ENCODE data around the gene ARSA. TPM values are rescaled to one million over a fixed set of nuclear protein-coding genes. Genes with fewer than 3 reads are reported as not detected.
"Not testable (repeated sequence)": the region's sequence is repeated elsewhere in the genome, so short reads cannot be mapped to it uniquely, and the experiment has no call there.

Gene ARSA
- total RNA-seq, 1 experiment from 2014 or later: 11.3 TPM

DNA sequence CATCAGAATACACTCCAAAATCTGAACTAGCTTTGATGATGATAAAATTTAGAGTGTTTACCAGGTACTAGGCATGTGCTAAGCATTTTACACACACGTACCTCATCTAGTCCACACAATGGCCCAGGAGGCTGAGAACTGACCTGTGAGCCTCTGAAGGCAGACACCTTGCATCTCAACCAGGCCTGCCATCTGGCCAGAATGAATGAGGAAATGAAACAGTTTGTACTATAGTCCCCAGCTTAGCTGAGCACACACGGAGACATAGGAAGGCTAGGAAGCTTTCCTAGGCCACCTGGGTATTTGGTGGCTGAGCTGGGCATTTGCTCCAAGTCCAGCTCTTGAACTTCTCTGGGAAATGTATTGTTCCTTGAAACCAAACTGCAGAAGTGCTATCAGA, 37.8 kb upstream of the ARSA start:
- intact Hi-C loops (cut with micrococcal nuclease): no loop called here
- no peak for ATAC-seq
- Histone ChIP-seq H3K79me2 (ENCODE audit: low read length) (no peaks in the 10 kb centered on the region), H3K4me1 (ENCODE audit: insufficient read depth, low read length) (no peaks in the 10 kb centered on the region), H3K4me2 (ENCODE audit: low read length) (no peak overlapping the region), H2AFZ (ENCODE audit: low read length) (no peak overlapping the region), H3K9me3 (ENCODE audit: low read length) (no peaks in the 10 kb centered on the region), H3F3A (ENCODE audit: low read length, unreplicated experiment) (no peaks in the 10 kb centered on the region), H3K27ac (ENCODE audit: low read length) (no peak overlapping the region), H3K36me3 (ENCODE audit: low read depth, low read length) (no peaks in the 10 kb centered on the region), H3K4me3 (ENCODE audit: low read length) (no peak overlapping the region), H4K20me1 (ENCODE audit: low read length) (no peaks in the 10 kb centered on the region), H3K9ac (ENCODE audit: low read length) (no peak overlapping the region), H3K27me3 (ENCODE audit: low read length) (no peaks in the 10 kb centered on the region), H3K9me2 (replicated peaks; ENCODE audit: low read length) (no peaks in the 10 kb centered on the region)
- CTCF ChIA-PET: no interaction called here
- TF ChIP-seq EZH2 (IDR thresholded peaks at IDR 0.05; ENCODE audit: low read length, unreplicated experiment): no peak
- no peak for TF ChIP-seq EZH2phosphoT487 (IDR thresholded peaks at IDR 0.05; ENCODE audit: borderline replicate concordance, low read length)
- TF ChIP-seq, protein P1, sequence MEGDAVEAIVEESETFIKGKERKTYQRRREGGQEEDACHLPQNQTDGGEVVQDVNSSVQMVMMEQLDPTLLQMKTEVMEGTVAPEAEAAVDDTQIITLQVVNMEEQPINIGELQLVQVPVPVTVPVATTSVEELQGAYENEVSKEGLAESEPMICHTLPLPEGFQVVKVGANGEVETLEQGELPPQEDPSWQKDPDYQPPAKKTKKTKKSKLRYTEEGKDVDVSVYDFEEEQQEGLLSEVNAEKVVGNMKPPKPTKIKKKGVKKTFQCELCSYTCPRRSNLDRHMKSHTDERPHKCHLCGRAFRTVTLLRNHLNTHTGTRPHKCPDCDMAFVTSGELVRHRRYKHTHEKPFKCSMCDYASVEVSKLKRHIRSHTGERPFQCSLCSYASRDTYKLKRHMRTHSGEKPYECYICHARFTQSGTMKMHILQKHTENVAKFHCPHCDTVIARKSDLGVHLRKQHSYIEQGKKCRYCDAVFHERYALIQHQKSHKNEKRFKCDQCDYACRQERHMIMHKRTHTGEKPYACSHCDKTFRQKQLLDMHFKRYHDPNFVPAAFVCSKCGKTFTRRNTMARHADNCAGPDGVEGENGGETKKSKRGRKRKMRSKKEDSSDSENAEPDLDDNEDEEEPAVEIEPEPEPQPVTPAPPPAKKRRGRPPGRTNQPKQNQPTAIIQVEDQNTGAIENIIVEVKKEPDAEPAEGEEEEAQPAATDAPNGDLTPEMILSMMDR (conservative IDR thresholded peaks at IDR 0.05; ENCODE audit: low read depth, low read length): no peak
- POLR2A ChIA-PET (ENCODE audit: unreplicated experiment): no interaction called here
- BruUV-seq (replicated peaks): no TSS peak
- no peak for DNase-seq

DNA sequence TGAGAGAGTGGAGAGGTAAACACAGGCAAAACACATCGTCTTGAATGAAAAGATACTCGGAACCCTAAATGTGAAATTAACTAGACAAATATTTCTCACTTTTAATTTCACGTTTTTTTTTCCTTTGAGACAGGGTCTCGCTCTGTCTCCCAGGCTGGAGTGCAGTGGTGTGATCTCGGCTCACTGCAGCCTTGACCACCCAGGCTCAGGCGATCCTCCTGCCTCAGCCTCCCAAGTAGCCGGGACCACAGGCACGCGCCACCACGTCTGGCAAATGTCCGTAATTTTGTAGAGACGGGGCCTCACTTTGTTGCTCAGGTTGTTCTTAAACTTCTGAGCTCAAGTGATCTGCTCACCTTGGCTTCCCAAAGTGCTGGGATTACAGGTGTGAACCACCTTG, 37.3 kb upstream of the ARSA start:
- no peaks in the 10 kb centered on the region for H3K4me1 ChIP-seq (ENCODE audit: insufficient read depth, low read length)
- no peaks in the 10 kb centered on the region for H3K79me2 ChIP-seq (ENCODE audit: low read length)
- no peaks in the 10 kb centered on the region for H3K9me2 ChIP-seq (replicated peaks; ENCODE audit: low read length)
- intact Hi-C loops (cut with micrococcal nuclease): no loop called here
- H3K4me2 ChIP-seq (ENCODE audit: low read length): no peak overlapping the region
- H4K20me1 ChIP-seq (ENCODE audit: low read length): no peaks in the 10 kb centered on the region
- H2AFZ ChIP-seq (ENCODE audit: low read length): no peak overlapping the region
- H3K36me3 ChIP-seq (ENCODE audit: low read depth, low read length): no peaks in the 10 kb centered on the region
- H3K9me3 ChIP-seq (ENCODE audit: low read length): no peaks in the 10 kb centered on the region
- no peak overlapping the region for H3K4me3 ChIP-seq (ENCODE audit: low read length)
- no TSS peak for BruUV-seq (replicated peaks)
- ChIA-PET CTCF (no interaction called here), POLR2A (ENCODE audit: unreplicated experiment) (no interaction called here)
- H3K27me3 ChIP-seq (ENCODE audit: low read length): no peaks in the 10 kb centered on the region
- DNase-seq (no peak), ATAC-seq (no peak)
- no peak overlapping the region for H3K9ac ChIP-seq (ENCODE audit: low read length)
- TF ChIP-seq EZH2 (IDR thresholded peaks at IDR 0.05; ENCODE audit: low read length, unreplicated experiment) (no peak), EZH2phosphoT487 (IDR thresholded peaks at IDR 0.05; ENCODE audit: borderline replicate concordance, low read length) (no peak)
- TF ChIP-seq, protein P1 (conservative IDR thresholded peaks at IDR 0.05; ENCODE audit: low read depth, low read length): no peak
- no peak overlapping the region for H3K27ac ChIP-seq (ENCODE audit: low read length)
- no peaks in the 10 kb centered on the region for H3F3A ChIP-seq (ENCODE audit: low read length, unreplicated experiment)

DNA sequence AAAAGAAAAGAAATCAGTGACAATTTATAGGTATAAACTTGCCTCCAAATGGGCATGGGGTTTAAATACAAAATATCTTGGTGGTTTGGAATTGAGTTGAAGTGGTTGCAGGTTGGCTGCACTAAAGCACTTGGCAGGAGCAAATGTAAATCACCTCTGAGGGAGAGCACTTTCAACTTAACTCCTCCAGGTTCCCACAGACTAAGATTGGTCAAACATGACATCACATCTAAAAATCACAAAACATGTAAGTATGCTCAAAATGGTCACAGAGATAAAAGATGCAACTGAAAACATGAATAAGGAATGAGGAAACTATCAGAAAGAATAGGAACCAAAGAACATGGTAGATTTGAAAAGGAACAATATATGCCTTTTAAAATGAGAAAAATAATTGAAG, 32.4 kb upstream of the ARSA start:
- no peak for DNase-seq
- H3K9me3 ChIP-seq (ENCODE audit: low read length): no peaks in the 10 kb centered on the region

DNA sequence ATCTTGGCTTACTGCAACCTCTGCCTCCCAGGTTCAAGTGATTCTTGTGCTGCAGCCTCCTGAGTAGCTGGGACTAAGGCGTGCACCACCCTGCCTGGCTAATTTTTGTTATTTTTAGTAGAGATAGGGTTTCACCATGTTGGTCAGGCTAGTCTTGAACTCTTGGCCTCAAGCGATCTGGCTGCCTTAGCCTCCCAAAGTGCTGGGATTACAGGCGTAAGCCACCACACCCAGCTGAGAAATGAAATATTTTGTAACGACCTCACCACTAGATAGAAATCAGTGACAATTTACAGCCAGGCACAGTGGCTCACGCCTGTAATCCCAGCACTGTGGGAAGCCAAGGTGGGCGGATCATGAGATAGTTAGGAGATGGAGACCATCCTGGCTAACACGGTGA, 31.8 kb upstream of the ARSA start:
- DNase-seq; H2AFZ ChIP-seq (ENCODE audit: low read length); H3K36me3 ChIP-seq (ENCODE audit: low read depth, low read length); POLR2A ChIA-PET (ENCODE audit: unreplicated experiment); intact Hi-C loops (cut with micrococcal nuclease); H4K20me1 ChIP-seq (ENCODE audit: low read length); H3K79me2 ChIP-seq (ENCODE audit: low read length); H3K27me3 ChIP-seq (ENCODE audit: low read length); CTCF ChIA-PET; ATAC-seq; BruUV-seq (replicated peaks); H3K9me3 ChIP-seq (ENCODE audit: low read length); H3K9me2 ChIP-seq (replicated peaks; ENCODE audit: low read length); H3F3A ChIP-seq (ENCODE audit: low read length, unreplicated experiment); H3K4me2 ChIP-seq (ENCODE audit: low read length); H3K4me3 ChIP-seq (ENCODE audit: low read length); H3K27ac ChIP-seq (ENCODE audit: low read length); H3K9ac ChIP-seq (ENCODE audit: low read length): not testable (repeated sequence)
- peaks cover 19% of the 10 kb centered on the region for H3K4me1 ChIP-seq (ENCODE audit: insufficient read depth, low read length)

More for the DNA sequence above, 32.4 kb upstream of the ARSA start:
- ChIA-PET CTCF (no interaction called here), POLR2A (ENCODE audit: unreplicated experiment) (no interaction called here)
- Histone ChIP-seq H3K9me2 (replicated peaks; ENCODE audit: low read length) (no peaks in the 10 kb centered on the region), H4K20me1 (ENCODE audit: low read length) (no peaks in the 10 kb centered on the region), H3F3A (ENCODE audit: low read length, unreplicated experiment) (no peaks in the 10 kb centered on the region), H3K4me3 (ENCODE audit: low read length) (no peak overlapping the region), H3K4me2 (ENCODE audit: low read length) (no peak overlapping the region), H3K79me2 (ENCODE audit: low read length) (no peaks in the 10 kb centered on the region), H3K27me3 (ENCODE audit: low read length) (no peaks in the 10 kb centered on the region), H3K4me1 (ENCODE audit: insufficient read depth, low read length) (peaks cover 19% of the 10 kb centered on the region), H3K27ac (ENCODE audit: low read length) (no peak overlapping the region), H3K9ac (ENCODE audit: low read length) (no peak overlapping the region), H3K36me3 (ENCODE audit: low read depth, low read length) (no peaks in the 10 kb centered on the region), H2AFZ (ENCODE audit: low read length) (no peak overlapping the region)
- no peak for ATAC-seq
- TF ChIP-seq EZH2phosphoT487 (IDR thresholded peaks at IDR 0.05; ENCODE audit: borderline replicate concordance, low read length) (no peak), EZH2 (IDR thresholded peaks at IDR 0.05; ENCODE audit: low read length, unreplicated experiment) (no peak)
- TF ChIP-seq, protein P1 (conservative IDR thresholded peaks at IDR 0.05; ENCODE audit: low read depth, low read length): no peak
- intact Hi-C loops (cut with micrococcal nuclease): no loop called here
- no TSS peak for BruUV-seq (replicated peaks)
